Activated CD4-positive, alpha-beta T cell treated with anti-CD3 and anti-CD28 coated beads for 1 hour (primary cell): Measurements from ENCODE around the gene YBX2.

ENCODE experiments used
- DNase-seq: peaks from one replicate; pipeline ENCODE4 v3.0.0-alpha.2; 2020

YBX2 gene

DNA sequence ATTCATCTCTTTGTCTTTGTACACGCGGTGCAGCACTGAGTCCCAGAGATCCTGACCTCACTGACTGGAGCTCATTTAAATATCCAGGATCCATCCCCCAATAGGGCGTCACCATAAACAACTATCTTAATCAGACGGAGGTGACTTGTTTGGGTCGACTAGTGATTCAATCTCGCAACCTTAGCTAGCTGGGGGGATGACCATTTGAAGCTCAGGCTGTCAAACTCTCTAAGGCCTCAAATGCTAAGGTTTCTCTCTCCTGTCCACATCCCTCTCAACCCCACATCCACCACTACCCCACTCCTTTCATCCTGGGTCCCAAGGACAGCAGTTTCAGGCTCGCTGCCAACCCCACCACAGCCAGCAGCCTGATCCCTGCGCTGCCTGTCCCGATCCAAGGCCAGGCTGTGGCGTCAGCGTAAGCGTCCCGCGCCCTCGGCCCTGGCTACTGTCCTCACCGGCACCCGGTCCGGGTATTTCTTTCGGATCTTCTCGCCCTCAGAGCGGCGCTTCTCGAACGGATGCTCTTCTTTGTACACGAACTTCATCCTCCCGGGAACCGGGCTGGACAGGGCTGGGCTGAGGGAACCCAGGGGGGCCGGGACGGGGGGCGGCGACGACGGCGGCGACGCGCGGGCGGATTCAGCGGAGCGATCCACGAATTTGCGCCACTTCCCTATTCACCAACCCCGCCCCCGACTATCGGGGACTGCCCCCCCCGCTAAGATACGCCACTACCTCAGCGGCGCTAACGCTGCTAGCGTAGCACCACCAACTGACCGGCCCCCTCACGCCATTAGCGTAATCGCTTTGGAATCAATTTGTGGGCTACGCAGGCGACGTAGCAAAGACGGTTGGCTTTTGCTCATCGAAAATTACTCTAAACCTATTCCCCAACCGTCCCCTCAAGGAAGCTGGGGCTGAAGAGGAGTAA is 52.4 kb downstream of the YBX2 start, which contains the start of gene GABARAP:
Gene GABARAP, minus strand, starts transcription at position 667 of the 934 bp plus-strand sequence. Its CDS starts 119 bp downstream, at position 548.
- DNase-seq, result peak; percentile 90

DNA sequence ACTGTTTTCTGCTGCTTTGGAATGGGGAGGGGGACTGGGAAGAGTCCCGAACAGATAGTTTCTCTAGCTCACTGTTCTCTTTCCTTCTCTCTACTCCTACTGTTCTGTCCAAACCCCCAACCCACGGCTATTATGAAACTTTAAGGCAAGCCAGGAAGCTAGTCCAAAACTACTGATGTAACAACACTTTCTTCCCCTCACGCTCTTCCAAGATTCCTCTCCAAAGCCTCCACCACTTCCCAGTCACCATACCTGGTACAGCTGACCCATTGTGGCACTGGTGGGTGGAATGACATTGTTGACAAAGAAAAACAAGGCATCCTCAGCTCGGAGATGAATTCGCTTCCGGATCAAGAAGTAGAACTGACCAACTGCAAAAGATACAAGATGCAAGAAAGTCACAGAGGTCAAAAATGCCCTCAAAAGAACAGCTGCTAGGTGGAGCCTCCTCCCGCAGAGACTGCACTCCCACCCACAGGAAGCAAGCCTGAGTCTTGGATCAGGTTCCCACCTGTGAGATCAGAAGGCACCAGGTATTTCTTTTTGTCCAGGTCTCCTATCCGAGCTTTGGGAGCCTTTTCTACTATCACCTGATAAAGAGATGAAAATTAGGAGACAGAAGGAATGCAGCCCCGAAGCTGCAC is 53.2 kb downstream of the YBX2 start:
- no peak for DNase-seq

DNA sequence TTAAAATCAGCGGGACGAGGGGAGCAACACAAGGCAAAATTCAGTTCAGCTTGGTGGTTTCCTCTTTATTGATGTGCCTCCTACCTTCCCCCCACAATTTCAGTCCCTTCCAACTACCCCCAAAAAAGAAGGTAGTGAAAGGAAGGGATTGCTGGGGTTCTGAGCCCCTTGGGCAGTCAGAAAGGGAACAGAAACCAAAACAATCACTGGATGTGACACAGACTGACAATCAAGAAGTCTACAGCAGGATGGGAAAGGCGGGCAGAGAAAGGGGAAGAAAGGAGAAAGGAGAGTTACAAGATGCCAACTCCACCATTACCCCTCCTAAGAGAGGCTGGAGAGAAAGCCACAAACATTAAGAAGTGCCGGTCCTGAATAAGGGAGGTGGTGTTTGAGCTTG is 54.1 kb downstream of the YBX2 start:
- DNase-seq, result no peak

DNA sequence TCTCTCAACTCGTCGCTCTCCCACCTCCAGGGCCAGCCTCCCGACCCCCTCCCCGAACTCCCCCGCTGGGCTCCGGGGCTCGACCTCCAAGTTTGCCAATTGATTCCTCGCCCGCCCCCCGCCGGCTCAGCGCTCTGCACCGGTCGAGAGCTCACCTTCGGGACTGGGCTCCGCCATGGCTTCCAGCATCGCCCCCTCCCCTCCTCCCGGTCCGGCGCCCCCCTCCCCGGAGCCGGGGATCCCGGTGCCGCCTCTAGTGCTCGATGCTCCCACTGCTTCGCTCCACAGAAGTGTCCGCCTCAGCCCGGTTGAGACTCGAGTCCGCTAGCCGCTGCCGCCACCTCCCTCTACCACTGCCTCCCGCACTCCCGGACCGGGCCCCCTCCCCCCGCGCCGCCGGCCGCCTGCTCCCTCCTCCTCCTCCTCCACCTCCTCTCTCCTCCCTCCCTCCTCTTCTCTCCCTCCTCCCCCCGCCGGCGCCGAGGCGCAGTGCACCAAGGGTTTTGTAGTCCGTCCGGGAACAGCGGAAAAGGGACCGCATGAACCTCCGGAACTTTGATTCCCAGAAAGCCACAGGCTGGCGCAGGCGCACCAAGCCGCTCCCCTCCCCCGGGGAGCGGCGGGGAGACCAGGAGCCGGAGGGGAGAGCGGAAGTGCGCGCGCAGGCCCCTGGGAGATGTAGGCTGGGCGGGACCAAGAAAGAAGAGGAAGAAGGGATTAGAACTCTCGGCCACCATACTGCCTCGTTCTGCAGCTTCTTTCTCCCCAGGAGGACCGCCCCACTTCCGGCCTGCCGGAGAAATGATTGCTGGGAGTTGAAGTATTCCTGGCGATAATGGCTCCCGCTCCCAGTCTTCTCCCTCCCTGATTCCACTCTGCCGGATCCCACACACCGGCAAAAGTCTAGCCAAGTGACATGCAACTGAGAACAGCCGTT is 55.1 kb downstream of the YBX2 start, which contains the start of gene PHF23:
Gene PHF23, minus strand, starts transcription at position 367 of the 937 bp plus-strand sequence. Its CDS starts 178 bp downstream, at position 189.
- DNase-seq, result peak; percentile 96

DNA sequence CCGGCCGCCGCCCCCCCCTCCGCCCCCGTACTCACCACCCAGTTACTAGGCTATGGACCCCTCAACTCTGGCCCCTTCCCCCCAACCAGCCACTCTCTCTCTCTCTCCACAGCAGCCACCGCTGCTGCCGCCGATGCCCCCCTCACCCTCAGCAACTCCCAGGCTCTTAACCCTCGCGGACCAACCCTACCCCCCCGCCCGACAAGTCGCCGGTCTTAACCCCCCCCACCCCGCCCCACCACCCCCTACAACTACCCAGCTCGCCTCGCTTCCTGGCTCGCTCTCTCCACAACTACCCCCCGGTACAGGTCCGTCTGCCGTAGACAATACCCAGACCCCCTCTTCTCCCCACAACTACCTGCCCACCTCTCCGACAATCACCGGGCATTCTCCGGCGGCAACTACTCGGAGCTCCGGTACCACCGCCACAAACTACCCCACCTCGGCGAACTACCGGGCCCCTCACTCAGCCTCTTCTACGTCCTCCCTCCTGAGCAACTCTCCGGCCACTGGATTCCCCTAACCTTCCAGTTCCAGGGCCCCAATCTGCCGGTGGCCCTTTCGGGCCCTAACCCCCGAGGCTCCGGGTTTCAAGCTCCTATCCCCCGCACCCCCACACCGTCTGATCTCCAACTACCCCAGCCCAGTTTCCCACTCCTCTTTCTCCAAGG is 55.9 kb downstream of the YBX2 start:
- DNase-seq, result no peak
